ENCODE measurements around the gene GSTT2. TPM values are rescaled to one million over a fixed set of nuclear protein-coding genes. Genes with fewer than 3 reads are reported as not detected.
"Not testable (repeated sequence)": the region's sequence is repeated elsewhere in the genome, so short reads cannot be mapped to it uniquely, and the experiment has no call there.

Gene GSTT2
- total and polyA plus RNA-seq, 9 donors = 0.18 to 2.0 (median 0.82) TPM; not detected in 1

GRCh38 chr22:23993581-23994177, 13.7 kb downstream of the GSTT2 start:
- H3K36me3 ChIP-seq (ENCODE audit: control insufficient read depth, insufficient read depth, low read length); H3K27me3 ChIP-seq (ENCODE audit: control insufficient read depth, insufficient read depth, low read length); H3K4me3 ChIP-seq (ENCODE audit: low read length); H3K4me1 ChIP-seq (ENCODE audit: control insufficient read depth, insufficient read depth, low read length); H3K27ac ChIP-seq (ENCODE audit: low read length); DNase-seq; H3K9me3 ChIP-seq (replicated peaks; ENCODE audit: control insufficient read depth, low read depth, low read length): not testable (repeated sequence)
- no CpG with 5 or more reads among the region's 4 CpGs for WGBS (ENCODE audit: insufficient coverage)

GRCh38 chr22:23997092-23997491, 17.2 kb downstream of the GSTT2 start:
- Histone ChIP-seq H3K9me3 (replicated peaks; ENCODE audit: control insufficient read depth, low read depth, low read length) (no peaks in the 10 kb centered on the region), H3K27ac (ENCODE audit: low read length) (no peak overlapping the region), H3K36me3 (ENCODE audit: control insufficient read depth, insufficient read depth, low read length) (no peaks in the 10 kb centered on the region), H3K4me3 (ENCODE audit: low read length) (no peak overlapping the region), H3K4me1 (ENCODE audit: control insufficient read depth, insufficient read depth, low read length) (no peaks in the 10 kb centered on the region), H3K27me3 (ENCODE audit: control insufficient read depth, insufficient read depth, low read length) (no peaks in the 10 kb centered on the region)
- no peak for DNase-seq
- no CpG with 5 or more reads among the region's 3 CpGs for WGBS (ENCODE audit: insufficient coverage)

GRCh38 chr22:23999779-24000178, 19.8 kb downstream of the GSTT2 start:
- WGBS (ENCODE audit: insufficient coverage) = 80% methylated on average over 7 of the region's 7 CpGs
- not testable (repeated sequence) for H3K36me3 ChIP-seq (ENCODE audit: control insufficient read depth, insufficient read depth, low read length); H3K27me3 ChIP-seq (ENCODE audit: control insufficient read depth, insufficient read depth, low read length); H3K4me3 ChIP-seq (ENCODE audit: low read length); H3K27ac ChIP-seq (ENCODE audit: low read length); H3K4me1 ChIP-seq (ENCODE audit: control insufficient read depth, insufficient read depth, low read length); DNase-seq; H3K9me3 ChIP-seq (replicated peaks; ENCODE audit: control insufficient read depth, low read depth, low read length)

GRCh38 chr22:24001314-24001713, 21.4 kb downstream of the GSTT2 start:
- no peak overlapping the region for H3K4me3 ChIP-seq (ENCODE audit: low read length)
- 85% methylated on average over 9 of the region's 9 CpGs for WGBS (ENCODE audit: insufficient coverage)
- no peaks in the 10 kb centered on the region for H3K4me1 ChIP-seq (ENCODE audit: control insufficient read depth, insufficient read depth, low read length)
- no peaks in the 10 kb centered on the region for H3K9me3 ChIP-seq (replicated peaks; ENCODE audit: control insufficient read depth, low read depth, low read length)
- H3K27ac ChIP-seq (ENCODE audit: low read length) = no peak overlapping the region
- no peaks in the 10 kb centered on the region for H3K36me3 ChIP-seq (ENCODE audit: control insufficient read depth, insufficient read depth, low read length)
- H3K27me3 ChIP-seq (ENCODE audit: control insufficient read depth, insufficient read depth, low read length) = no peaks in the 10 kb centered on the region
- DNase-seq = no peak

GRCh38 chr22:24002272-24002671, 22.3 kb downstream of the GSTT2 start:
- no peaks in the 10 kb centered on the region for H3K36me3 ChIP-seq (ENCODE audit: control insufficient read depth, insufficient read depth, low read length)
- no peak for DNase-seq
- H3K27ac ChIP-seq (ENCODE audit: low read length) = no peak overlapping the region

GRCh38 chr22:24002851-24003250, 22.9 kb downstream of the GSTT2 start:
- Histone ChIP-seq H3K27ac (ENCODE audit: low read length) (no peak overlapping the region), H3K4me3 (ENCODE audit: low read length) (no peak overlapping the region), H3K9me3 (replicated peaks; ENCODE audit: control insufficient read depth, low read depth, low read length) (no peaks in the 10 kb centered on the region), H3K27me3 (ENCODE audit: control insufficient read depth, insufficient read depth, low read length) (no peaks in the 10 kb centered on the region), H3K36me3 (ENCODE audit: control insufficient read depth, insufficient read depth, low read length) (no peaks in the 10 kb centered on the region), H3K4me1 (ENCODE audit: control insufficient read depth, insufficient read depth, low read length) (no peaks in the 10 kb centered on the region)
- WGBS (ENCODE audit: insufficient coverage) = 90% methylated on average over 5 of the region's 5 CpGs
- DNase-seq = no peak

More at GRCh38 chr22:24002272-24002671, 22.3 kb downstream of the GSTT2 start:
- Histone ChIP-seq H3K9me3 (replicated peaks; ENCODE audit: control insufficient read depth, low read depth, low read length) (no peaks in the 10 kb centered on the region), H3K4me1 (ENCODE audit: control insufficient read depth, insufficient read depth, low read length) (no peaks in the 10 kb centered on the region), H3K27me3 (ENCODE audit: control insufficient read depth, insufficient read depth, low read length) (no peaks in the 10 kb centered on the region), H3K4me3 (ENCODE audit: low read length) (no peak overlapping the region)
- WGBS (ENCODE audit: insufficient coverage) = 82% methylated on average over 4 of the region's 10 CpGs

- H3K27ac ChIP-seq (ENCODE audit: low read length) = no peak overlapping the region
- H3K4me1 ChIP-seq (ENCODE audit: control insufficient read depth, insufficient read depth, low read length) = no peaks in the 10 kb centered on the region
- H3K4me3 ChIP-seq (ENCODE audit: low read length) = no peak overlapping the region
- no peak for DNase-seq
- WGBS (ENCODE audit: insufficient coverage) = 70% methylated on average over 8 of the region's 9 CpGs
- no peaks in the 10 kb centered on the region for H3K9me3 ChIP-seq (replicated peaks; ENCODE audit: control insufficient read depth, low read depth, low read length)
- H3K36me3 ChIP-seq (ENCODE audit: control insufficient read depth, insufficient read depth, low read length) = no peaks in the 10 kb centered on the region
- H3K27me3 ChIP-seq (ENCODE audit: control insufficient read depth, insufficient read depth, low read length) = no peaks in the 10 kb centered on the region
These were observed 24.0 kb downstream of the GSTT2 start for GRCh38 chr22:24003887-24004286.

GRCh38 chr22:24005201-24005600, 25.3 kb downstream of the GSTT2 start, which contains the start of gene GSTT4:
GSTT4 (minus strand) TSS chr22:24005453; CDS start chr22:24005356, 97 bp downstream.
- 62% methylated on average over 6 of the region's 6 CpGs for WGBS (ENCODE audit: insufficient coverage)
- H3K9me3 ChIP-seq (replicated peaks; ENCODE audit: control insufficient read depth, low read depth, low read length) = no peaks in the 10 kb centered on the region
- H3K36me3 ChIP-seq (ENCODE audit: control insufficient read depth, insufficient read depth, low read length) = no peaks in the 10 kb centered on the region
- no peak within 1 kb of the TSS for H3K4me3 ChIP-seq (ENCODE audit: low read length)
- no peaks in the 10 kb centered on the region for H3K27me3 ChIP-seq (ENCODE audit: control insufficient read depth, insufficient read depth, low read length)
- no peak for DNase-seq
- H3K4me1 ChIP-seq (ENCODE audit: control insufficient read depth, insufficient read depth, low read length) = no peaks in the 10 kb centered on the region
- no peak within 1 kb of the TSS for H3K27ac ChIP-seq (ENCODE audit: low read length)

- H3K27ac ChIP-seq (ENCODE audit: low read length) = no peak overlapping the region
- WGBS (ENCODE audit: insufficient coverage) = 67% methylated on average over 10 of the region's 10 CpGs
- H3K36me3 ChIP-seq (ENCODE audit: control insufficient read depth, insufficient read depth, low read length) = no peaks in the 10 kb centered on the region
- H3K4me1 ChIP-seq (ENCODE audit: control insufficient read depth, insufficient read depth, low read length) = peaks cover 2% of the 10 kb centered on the region
- H3K27me3 ChIP-seq (ENCODE audit: control insufficient read depth, insufficient read depth, low read length) = no peaks in the 10 kb centered on the region
- DNase-seq = no peak
- no peaks in the 10 kb centered on the region for H3K9me3 ChIP-seq (replicated peaks; ENCODE audit: control insufficient read depth, low read depth, low read length)
- H3K4me3 ChIP-seq (ENCODE audit: low read length) = no peak overlapping the region
These were observed 26.4 kb downstream of the GSTT2 start for GRCh38 chr22:24006207-24006913.

GRCh38 chr22:24006914-24007214, 26.9 kb downstream of the GSTT2 start:
- H3K4me3 ChIP-seq (ENCODE audit: low read length) = no peak overlapping the region
- peaks cover 7% of the 10 kb centered on the region for H3K4me1 ChIP-seq (ENCODE audit: control insufficient read depth, insufficient read depth, low read length)
- no peaks in the 10 kb centered on the region for H3K27me3 ChIP-seq (ENCODE audit: control insufficient read depth, insufficient read depth, low read length)
- H3K36me3 ChIP-seq (ENCODE audit: control insufficient read depth, insufficient read depth, low read length) = no peaks in the 10 kb centered on the region
- H3K9me3 ChIP-seq (replicated peaks; ENCODE audit: control insufficient read depth, low read depth, low read length) = no peaks in the 10 kb centered on the region
- no peak for DNase-seq
- 86% methylated on average over 6 of the region's 6 CpGs for WGBS (ENCODE audit: insufficient coverage)
- H3K27ac ChIP-seq (ENCODE audit: low read length) = no peak overlapping the region
